LNCaP clone FGC (cell line): Measurements from ENCODE around the gene PELI3.

Source experiments
- DNase-seq: peaks from one replicate; pipeline ENCODE4 v3.0.0-alpha.2; 2011; ENCODE audit warnings: low read depth
- H3K4me3 ChIP-seq: 2 replicates; pipeline ENCODE4 v1.5.1; 2011; ENCODE audit warnings: mild to moderate bottlenecking, low read depth, low read length, control low read depth
- CTCF ChIP-seq: IDR thresholded peaks from 2 replicates; pipeline ENCODE4 v1.5.1; 2012; ENCODE audit warnings: mild to moderate bottlenecking; ENCODE audit not compliant: control insufficient read depth, insufficient read depth; ENCODE audit errors: extremely low read depth

Gene PELI3

GRCh38 chr11:66466225-66467033 is at the start of gene PELI3:
TSS of gene PELI3 (plus strand) at chr11:66466905. CDS start at chr11:66468129, 1,224 bp downstream.
- H3K4me3 ChIP-seq: peak within 1 kb of the TSS; percentile 81
- DNase-seq: no peak
- no peak for TF ChIP-seq CTCF

- no peak for DNase-seq
- TF ChIP-seq CTCF: no peak
- H3K4me3 ChIP-seq: no peak overlapping the region
These were observed 49.7 kb upstream of the PELI3 start for GRCh38 chr11:66417000-66417399.

- H3K4me3 ChIP-seq: no peak overlapping the region
- peak; percentile 13 for DNase-seq
- no peak for TF ChIP-seq CTCF
These were observed 48.3 kb upstream of the PELI3 start for GRCh38 chr11:66418168-66418985.

- H3K4me3 ChIP-seq: no peak overlapping the region
- TF ChIP-seq CTCF: no peak
- DNase-seq: no peak
These were observed 47.8 kb upstream of the PELI3 start for GRCh38 chr11:66418986-66419308.

- DNase-seq: no peak
- TF ChIP-seq CTCF: no peak
- no peak overlapping the region for H3K4me3 ChIP-seq
These were observed 46.9 kb upstream of the PELI3 start for GRCh38 chr11:66419825-66420224.

- DNase-seq: no peak
- H3K4me3 ChIP-seq: no peak within 1 kb of the TSS
- no peak for TF ChIP-seq CTCF
These were observed 45.8 kb upstream of the PELI3 start, which contains the start of gene NPAS4 for GRCh38 chr11:66420671-66421476. TSS of gene NPAS4 (plus strand) at chr11:66421035. CDS start at chr11:66421180, 145 bp downstream.
